ENCODE data around the gene XRCC5. TPM values are rescaled to one million over a fixed set of nuclear protein-coding genes. Genes with fewer than 3 reads are reported as not detected.
A peak's percentile ranks its signal among the peaks of the same experiment; 100 is the strongest.

XRCC5 gene
- total and polyA plus RNA-seq, 2 of the 8 experiments (the other 6 are each of a cell fraction or from before 2014, with no cell fraction given) = 308 to 644 TPM

DNA sequence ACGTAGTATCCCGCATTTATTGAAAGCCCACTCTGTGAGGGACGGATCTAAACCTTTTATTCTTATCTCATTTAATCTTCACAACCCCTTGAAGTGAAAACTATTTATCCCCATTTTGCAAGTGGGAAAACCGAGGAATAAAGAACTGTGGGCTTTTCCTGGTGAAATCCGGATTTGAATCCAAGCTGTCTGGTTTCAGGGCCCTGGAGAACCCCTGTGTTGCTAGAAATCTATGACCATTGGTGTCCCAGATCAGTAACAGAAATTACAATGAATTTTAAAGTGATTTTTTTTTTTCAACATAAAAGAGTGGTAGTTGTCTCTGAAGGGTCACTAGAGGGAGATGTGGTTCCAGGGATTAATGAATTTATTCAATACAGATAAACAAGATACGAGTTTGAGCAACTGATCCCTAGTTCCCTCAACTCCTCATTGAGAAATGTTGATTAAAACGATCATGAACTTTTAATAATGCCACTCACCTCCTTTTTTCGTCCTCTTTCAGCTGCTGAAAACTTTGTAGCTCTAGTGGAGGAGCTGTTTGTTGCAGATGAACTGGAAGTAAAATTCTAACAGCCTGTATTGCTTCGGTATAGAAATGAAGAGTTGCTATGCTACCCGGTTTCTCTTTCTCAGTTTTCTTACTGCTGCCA is 940 bp downstream of the XRCC5 start:
- ChIA-PET CTCF (ENCODE audit: partially characterized antibody) (interaction anchor here (0.6 to 3.4 kb wide), 16 partner anchors 8 to 521 kb away, joined by 3 to 18 read pairs (median 3); partner anchors contain the start of genes PECR and TMEM169), POLR2A (ENCODE audit: partially characterized antibody) (interaction anchor here (1.0 to 8.5 kb wide), 10 partner anchors 9 to 141 kb away, joined by 3 to 73 read pairs (median 6); partner anchors contain the start of genes PECR and TMEM169)
- 0 out of 2 replicates have a peak overlapping the region, but pooled peaks have one; percentile 96 for H3K18ac ChIP-seq (ENCODE audit: extremely low read depth, low read length)
- H3K4ac ChIP-seq (replicated peaks; ENCODE audit: insufficient read length, low read depth, low read length) = peak overlapping the region; percentile 74
- H3K36me3 ChIP-seq (ENCODE audit: control insufficient read depth in 2 of 4, insufficient read depth in 4 of 4, low read length in 3 of 4) = peaks cover 11 to 44% (median 34%) of the 10 kb centered on the region in 4 experiments
- H3K56ac ChIP-seq (replicated peaks; ENCODE audit: insufficient read length, low read depth, low read length) = peak overlapping the region; percentile 97
- H4K5ac ChIP-seq (ENCODE audit: insufficient read length, low read depth, low read length) = peak overlapping the region; percentile 57
- FAIRE-seq (no peak), DNase-seq (ENCODE audit: low read depth in 1 of 2, low spot score in 2 of 2) (no peak)
- H2BK12ac ChIP-seq (ENCODE audit: low read depth, low read length) = no peak overlapping the region
- no peak overlapping the region for H2BK15ac ChIP-seq (ENCODE audit: low read length)
- peak overlapping the region; percentile 87 to 99 (median 97) for H3K4me3 ChIP-seq (ENCODE audit: extremely low read depth in 1 of 4, insufficient read depth in 2 of 4, low read depth in 3 of 4, low read length in 4 of 4)
- 16% methylated on average over 10 of the region's 10 CpGs; no CpG with 5 or more reads in 1 of the 2 experiments for WGBS, 2 experiments (ENCODE audit: extremely low coverage in 1 of 2, insufficient coverage in 1 of 2, insufficient read length in 1 of 2, insufficient replicate concordance in 2 of 2, low coverage in 1 of 2, low lambda C conversion rate in 2 of 2, missing lambda C conversion rate in 1 of 2)
- H4K91ac ChIP-seq (replicated peaks; ENCODE audit: insufficient read length, low read length) = no peak overlapping the region
- H3K27ac ChIP-seq (ENCODE audit: low read depth, low read length) = peak overlapping the region; percentile 92; the same call in 1 of the 2 replicates
- no peak overlapping the region for H3K23ac ChIP-seq (ENCODE audit: insufficient read length)
- H3K14ac ChIP-seq (ENCODE audit: insufficient read length) = no peak overlapping the region
- no peaks in the 10 kb centered on the region for H3K79me1 ChIP-seq (ENCODE audit: low read depth, low read length)
- no peaks in the 10 kb centered on the region for H3K27me3 ChIP-seq (replicated peaks in 1 of 4; ENCODE audit: control insufficient read depth in 3 of 4, extremely low read depth in 1 of 4, insufficient read depth in 3 of 4, low read length in 3 of 4)
- H3K9ac ChIP-seq (replicated peaks in 1 of 4; ENCODE audit: extremely low read depth in 1 of 4, low read depth in 3 of 4, low read length in 3 of 4) = peak overlapping the region; percentile 84 to 100 (median 98)
- no peak overlapping the region for H2AK5ac ChIP-seq (ENCODE audit: low read depth, low read length)
- H2AFZ ChIP-seq (ENCODE audit: low read length) = no peak overlapping the region
- H3K9me3 ChIP-seq (ENCODE audit: insufficient read depth in 2 of 2, low read depth in 1 of 2, low read length in 1 of 2) = no peaks in the 10 kb centered on the region
- H3K79me2 ChIP-seq (ENCODE audit: control insufficient read depth in 1 of 2, insufficient read depth in 2 of 2, low read length in 2 of 2) = peaks cover 22 to 44% of the 10 kb centered on the region in 2 experiments
- H3K4me1 ChIP-seq (replicated peaks in 1 of 4; ENCODE audit: control insufficient read depth in 3 of 4, insufficient read depth in 4 of 4, low read length in 3 of 4) = peaks cover 7 to 17% (median 13%) of the 10 kb centered on the region in 4 experiments; a peak in 6 of 7 replicates
- H4K20me1 ChIP-seq (replicated peaks in 1 of 2; ENCODE audit: control insufficient read depth in 1 of 2, insufficient read depth in 2 of 2, low read length in 2 of 2) = peaks cover 0 to 8% of the 10 kb centered on the region in 2 experiments
- no peak overlapping the region for H4K8ac ChIP-seq (ENCODE audit: extremely low read depth, insufficient read depth, low read length)
- TF ChIP-seq GABPA (IDR thresholded peaks at IDR 0.05; ENCODE audit: borderline replicate concordance, insufficient read depth, low read length) (no peak), RAD21 (IDR thresholded peaks at IDR 0.05 in 1 of 2, conservative IDR thresholded peaks at IDR 0.05 in 1 of 2; ENCODE audit: low read depth in 2 of 2, low read length in 2 of 2) (0 out of 4 replicates have a peak, but pooled peaks of 1 of the 2 experiments have one; percentile 2), POLR2A (IDR thresholded peaks at IDR 0.05; ENCODE audit: control extremely low read depth in 1 of 2, low read depth in 2 of 2, low read length in 2 of 2) (0 out of 3 replicates have a peak, but pooled peaks of 1 of the 2 experiments have one; percentile 9)
- TF ChIP-seq, protein P1, sequence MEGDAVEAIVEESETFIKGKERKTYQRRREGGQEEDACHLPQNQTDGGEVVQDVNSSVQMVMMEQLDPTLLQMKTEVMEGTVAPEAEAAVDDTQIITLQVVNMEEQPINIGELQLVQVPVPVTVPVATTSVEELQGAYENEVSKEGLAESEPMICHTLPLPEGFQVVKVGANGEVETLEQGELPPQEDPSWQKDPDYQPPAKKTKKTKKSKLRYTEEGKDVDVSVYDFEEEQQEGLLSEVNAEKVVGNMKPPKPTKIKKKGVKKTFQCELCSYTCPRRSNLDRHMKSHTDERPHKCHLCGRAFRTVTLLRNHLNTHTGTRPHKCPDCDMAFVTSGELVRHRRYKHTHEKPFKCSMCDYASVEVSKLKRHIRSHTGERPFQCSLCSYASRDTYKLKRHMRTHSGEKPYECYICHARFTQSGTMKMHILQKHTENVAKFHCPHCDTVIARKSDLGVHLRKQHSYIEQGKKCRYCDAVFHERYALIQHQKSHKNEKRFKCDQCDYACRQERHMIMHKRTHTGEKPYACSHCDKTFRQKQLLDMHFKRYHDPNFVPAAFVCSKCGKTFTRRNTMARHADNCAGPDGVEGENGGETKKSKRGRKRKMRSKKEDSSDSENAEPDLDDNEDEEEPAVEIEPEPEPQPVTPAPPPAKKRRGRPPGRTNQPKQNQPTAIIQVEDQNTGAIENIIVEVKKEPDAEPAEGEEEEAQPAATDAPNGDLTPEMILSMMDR (IDR thresholded peaks at IDR 0.05; ENCODE audit: control extremely low read depth in 1 of 3, insufficient read depth in 1 of 3, low read depth in 1 of 3, low read length in 3 of 3) = peak in 1 of 3 experiments; percentile 9; a peak in 1 of 4 replicates
- no peaks in the 10 kb centered on the region; the same call in 1 of the 2 replicates for H3K23me2 ChIP-seq (ENCODE audit: low read depth, low read length)
- no peak overlapping the region for H2BK120ac ChIP-seq (replicated peaks; ENCODE audit: low read depth, low read length)
- H3K4me2 ChIP-seq (ENCODE audit: insufficient read depth in 1 of 2, low read depth in 2 of 2, low read length in 2 of 2) = peak overlapping the region; percentile 66 to 72
- H2BK5ac ChIP-seq (ENCODE audit: low read depth, low read length) = no peak overlapping the region
- H2BK20ac ChIP-seq (ENCODE audit: low read length) = no peak overlapping the region

Data from H1 (cell line).